Measurements from ENCODE around the gene RBM23. TPM values are rescaled to one million over a fixed set of nuclear protein-coding genes. Genes with fewer than 3 reads are reported as not detected.

Gene RBM23
- total RNA-seq, 1 donor from 2014 or later, result 110 TPM

GRCh38 chr14:22884076-22884737 lies 34.7 kb downstream of the RBM23 start:
- H3K4me1 Mint-ChIP-seq, result peaks cover 57% of the 10 kb centered on the region
- peaks cover 5% of the 10 kb centered on the region for H3K27me3 Mint-ChIP-seq (ENCODE audit: low read depth)
- H3K9me3 Mint-ChIP-seq, result no peaks in the 10 kb centered on the region
- H3K27ac Mint-ChIP-seq (ENCODE audit: unreplicated experiment), result peak overlapping the region; percentile 63
- DNase-seq (ENCODE audit: low read depth, low spot score), result no peak
- peak overlapping the region; percentile 76 for H3K4me3 Mint-ChIP-seq
- no peaks in the 10 kb centered on the region for H3K36me3 Mint-ChIP-seq (ENCODE audit: low read depth)
- no peak for TF ChIP-seq CTCF (conservative IDR thresholded peaks at IDR 0.05)

- DNase-seq (ENCODE audit: low read depth, low spot score), result peak; percentile 8
- H3K4me3 Mint-ChIP-seq, result peak within 1 kb of the TSS; percentile 76
- H3K4me1 Mint-ChIP-seq, result peaks cover 57% of the 10 kb centered on the region
- H3K27ac Mint-ChIP-seq (ENCODE audit: unreplicated experiment), result peak within 1 kb of the TSS; percentile 98
- TF ChIP-seq CTCF (conservative IDR thresholded peaks at IDR 0.05), result no peak
- H3K36me3 Mint-ChIP-seq (ENCODE audit: low read depth), result no peaks in the 10 kb centered on the region
- peaks cover 5% of the 10 kb centered on the region for H3K27me3 Mint-ChIP-seq (ENCODE audit: low read depth)
- no peaks in the 10 kb centered on the region for H3K9me3 Mint-ChIP-seq
Measured at GRCh38 chr14:22883173-22883976, 35.6 kb downstream of the RBM23 start, which contains the start of gene REM2. REM2 (plus strand) TSS chr14:22883222; CDS start chr14:22883288, 66 bp downstream.

- peak; percentile 14 for DNase-seq (ENCODE audit: low read depth, low spot score)
- Mint-ChIP-seq H3K27me3 (ENCODE audit: low read depth) (peaks cover 5% of the 10 kb centered on the region), H3K9me3 (no peaks in the 10 kb centered on the region), H3K4me1 (peaks cover 56% of the 10 kb centered on the region), H3K36me3 (ENCODE audit: low read depth) (no peaks in the 10 kb centered on the region), H3K27ac (ENCODE audit: unreplicated experiment) (peak overlapping the region; percentile 98), H3K4me3 (peak overlapping the region; percentile 76)
- TF ChIP-seq CTCF (conservative IDR thresholded peaks at IDR 0.05), result no peak
Measured at GRCh38 chr14:22882529-22883172, 36.3 kb downstream of the RBM23 start.

GRCh38 chr14:22882064-22882463 lies 36.9 kb downstream of the RBM23 start:
- Mint-ChIP-seq H3K9me3 (no peaks in the 10 kb centered on the region), H3K4me3 (peak overlapping the region; percentile 64), H3K4me1 (peaks cover 50% of the 10 kb centered on the region), H3K27ac (ENCODE audit: unreplicated experiment) (peak overlapping the region; percentile 36), H3K36me3 (ENCODE audit: low read depth) (no peaks in the 10 kb centered on the region), H3K27me3 (ENCODE audit: low read depth) (peaks cover 5% of the 10 kb centered on the region)
- no peak for DNase-seq (ENCODE audit: low read depth, low spot score)
- no peak for TF ChIP-seq CTCF (conservative IDR thresholded peaks at IDR 0.05)

Measured in neural crest cell (in vitro differentiated cells).